ENCODE data around the gene IRF9. TPM values are rescaled to one million over a fixed set of nuclear protein-coding genes. Genes with fewer than 3 reads are reported as not detected.

Gene IRF9
- total and polyA plus RNA-seq, 2 of the 13 experiments (the other 11 are each of a cell fraction or from before 2014, with no cell fraction given): 14.9 to 49.7 TPM

DNA sequence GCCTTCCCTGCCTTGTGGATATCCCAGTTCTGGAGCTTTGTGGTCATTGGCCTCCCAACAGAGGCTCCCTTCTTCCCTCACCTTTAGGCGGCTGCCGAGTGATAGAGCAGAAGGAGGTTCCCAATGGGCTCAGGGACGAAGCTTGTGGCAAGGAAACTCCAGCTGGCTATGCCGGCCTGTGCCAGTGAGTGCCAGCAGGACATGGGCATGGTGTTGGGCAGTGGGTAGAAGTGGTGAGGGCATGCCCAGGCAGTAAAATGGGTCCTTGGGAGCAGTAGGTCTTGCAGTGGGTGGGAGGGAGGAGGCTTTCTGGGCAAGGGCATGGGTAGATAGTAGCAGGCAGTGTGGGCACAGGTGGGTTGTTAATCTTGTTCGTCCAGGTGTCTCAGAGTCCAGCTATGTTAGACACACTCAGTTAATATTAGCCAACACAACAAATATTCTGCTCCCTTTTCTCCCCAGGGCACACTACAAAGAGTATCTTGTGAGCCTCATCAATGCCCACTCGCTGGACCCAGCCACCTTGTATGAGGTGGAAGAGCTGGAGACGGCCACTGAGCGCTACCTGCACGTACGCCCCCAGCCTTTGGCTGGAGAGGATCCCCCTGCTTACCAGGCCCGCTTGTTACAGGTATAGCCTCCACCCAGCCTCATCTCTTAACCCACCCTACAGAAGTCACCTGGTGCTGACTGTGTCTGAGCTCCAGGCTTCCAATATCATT is 1.1 kb upstream of the IRF9 start (continued):
- TF ChIP-seq, protein P1, sequence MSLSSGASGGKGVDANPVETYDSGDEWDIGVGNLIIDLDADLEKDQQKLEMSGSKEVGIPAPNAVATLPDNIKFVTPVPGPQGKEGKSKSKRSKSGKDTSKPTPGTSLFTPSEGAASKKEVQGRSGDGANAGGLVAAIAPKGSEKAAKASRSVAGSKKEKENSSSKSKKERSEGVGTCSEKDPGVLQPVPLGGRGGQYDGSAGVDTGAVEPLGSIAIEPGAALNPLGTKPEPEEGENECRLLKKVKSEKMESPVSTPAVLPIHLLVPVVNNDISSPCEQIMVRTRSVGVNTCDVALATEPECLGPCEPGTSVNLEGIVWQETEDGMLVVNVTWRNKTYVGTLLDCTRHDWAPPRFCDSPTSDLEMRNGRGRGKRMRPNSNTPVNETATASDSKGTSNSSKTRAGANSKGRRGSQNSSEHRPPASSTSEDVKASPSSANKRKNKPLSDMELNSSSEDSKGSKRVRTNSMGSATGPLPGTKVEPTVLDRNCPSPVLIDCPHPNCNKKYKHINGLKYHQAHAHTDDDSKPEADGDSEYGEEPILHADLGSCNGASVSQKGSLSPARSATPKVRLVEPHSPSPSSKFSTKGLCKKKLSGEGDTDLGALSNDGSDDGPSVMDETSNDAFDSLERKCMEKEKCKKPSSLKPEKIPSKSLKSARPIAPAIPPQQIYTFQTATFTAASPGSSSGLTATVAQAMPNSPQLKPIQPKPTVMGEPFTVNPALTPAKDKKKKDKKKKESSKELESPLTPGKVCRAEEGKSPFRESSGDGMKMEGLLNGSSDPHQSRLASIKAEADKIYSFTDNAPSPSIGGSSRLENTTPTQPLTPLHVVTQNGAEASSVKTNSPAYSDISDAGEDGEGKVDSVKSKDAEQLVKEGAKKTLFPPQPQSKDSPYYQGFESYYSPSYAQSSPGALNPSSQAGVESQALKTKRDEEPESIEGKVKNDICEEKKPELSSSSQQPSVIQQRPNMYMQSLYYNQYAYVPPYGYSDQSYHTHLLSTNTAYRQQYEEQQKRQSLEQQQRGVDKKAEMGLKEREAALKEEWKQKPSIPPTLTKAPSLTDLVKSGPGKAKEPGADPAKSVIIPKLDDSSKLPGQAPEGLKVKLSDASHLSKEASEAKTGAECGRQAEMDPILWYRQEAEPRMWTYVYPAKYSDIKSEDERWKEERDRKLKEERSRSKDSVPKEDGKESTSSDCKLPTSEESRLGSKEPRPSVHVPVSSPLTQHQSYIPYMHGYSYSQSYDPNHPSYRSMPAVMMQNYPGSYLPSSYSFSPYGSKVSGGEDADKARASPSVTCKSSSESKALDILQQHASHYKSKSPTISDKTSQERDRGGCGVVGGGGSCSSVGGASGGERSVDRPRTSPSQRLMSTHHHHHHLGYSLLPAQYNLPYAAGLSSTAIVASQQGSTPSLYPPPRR (CRISPR knock-in tag; IDR thresholded peaks at IDR 0.05; ENCODE audit: borderline replicate concordance): no peak
- TF ChIP-seq EP300 (IDR thresholded peaks at IDR 0.05; ENCODE audit: low read depth in 2 of 2, low read length in 2 of 2): no peak
- TF ChIP-seq EP300 (CRISPR knock-in tag; IDR thresholded peaks at IDR 0.05; ENCODE audit: borderline replicate concordance): no peak
- TF ChIP-seq ZNF891 (CRISPR knock-in tag; IDR thresholded peaks at IDR 0.05): peak; percentile 46; the same call in 1 of the 2 replicates
- TF ChIP-seq HDAC6 (IDR thresholded peaks at IDR 0.05; ENCODE audit: low read depth, low read length): no peak
- TF ChIP-seq ZNF749 (CRISPR knock-in tag; IDR thresholded peaks at IDR 0.05; ENCODE audit: borderline replicate concordance): no peak
- TF ChIP-seq, protein P2, sequence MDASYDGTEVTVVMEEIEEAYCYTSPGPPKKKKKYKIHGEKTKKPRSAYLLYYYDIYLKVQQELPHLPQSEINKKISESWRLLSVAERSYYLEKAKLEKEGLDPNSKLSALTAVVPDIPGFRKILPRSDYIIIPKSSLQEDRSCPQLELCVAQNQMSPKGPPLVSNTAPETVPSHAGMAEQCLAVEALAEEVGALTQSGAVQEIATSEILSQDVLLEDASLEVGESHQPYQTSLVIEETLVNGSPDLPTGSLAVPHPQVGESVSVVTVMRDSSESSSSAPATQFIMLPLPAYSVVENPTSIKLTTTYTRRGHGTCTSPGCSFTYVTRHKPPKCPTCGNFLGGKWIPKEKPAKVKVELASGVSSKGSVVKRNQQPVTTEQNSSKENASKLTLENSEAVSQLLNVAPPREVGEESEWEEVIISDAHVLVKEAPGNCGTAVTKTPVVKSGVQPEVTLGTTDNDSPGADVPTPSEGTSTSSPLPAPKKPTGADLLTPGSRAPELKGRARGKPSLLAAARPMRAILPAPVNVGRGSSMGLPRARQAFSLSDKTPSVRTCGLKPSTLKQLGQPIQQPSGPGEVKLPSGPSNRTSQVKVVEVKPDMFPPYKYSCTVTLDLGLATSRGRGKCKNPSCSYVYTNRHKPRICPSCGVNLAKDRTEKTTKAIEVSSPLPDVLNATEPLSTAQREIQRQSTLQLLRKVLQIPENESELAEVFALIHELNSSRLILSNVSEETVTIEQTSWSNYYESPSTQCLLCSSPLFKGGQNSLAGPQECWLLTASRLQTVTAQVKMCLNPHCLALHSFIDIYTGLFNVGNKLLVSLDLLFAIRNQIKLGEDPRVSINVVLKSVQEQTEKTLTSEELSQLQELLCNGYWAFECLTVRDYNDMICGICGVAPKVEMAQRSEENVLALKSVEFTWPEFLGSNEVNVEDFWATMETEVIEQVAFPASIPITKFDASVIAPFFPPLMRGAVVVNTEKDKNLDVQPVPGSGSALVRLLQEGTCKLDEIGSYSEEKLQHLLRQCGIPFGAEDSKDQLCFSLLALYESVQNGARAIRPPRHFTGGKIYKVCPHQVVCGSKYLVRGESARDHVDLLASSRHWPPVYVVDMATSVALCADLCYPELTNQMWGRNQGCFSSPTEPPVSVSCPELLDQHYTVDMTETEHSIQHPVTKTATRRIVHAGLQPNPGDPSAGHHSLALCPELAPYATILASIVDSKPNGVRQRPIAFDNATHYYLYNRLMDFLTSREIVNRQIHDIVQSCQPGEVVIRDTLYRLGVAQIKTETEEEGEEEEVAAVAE (CRISPR knock-in tag; IDR thresholded peaks at IDR 0.05; ENCODE audit: borderline replicate concordance): no peak
- no peak for TF ChIP-seq TCF7 (IDR thresholded peaks at IDR 0.05; ENCODE audit: low read depth)
- no peak for TF ChIP-seq IKZF4 (CRISPR knock-in tag; IDR thresholded peaks at IDR 0.05; ENCODE audit: borderline replicate concordance, low read depth, not compliant biosample characterization)
- TF ChIP-seq, protein P3, sequence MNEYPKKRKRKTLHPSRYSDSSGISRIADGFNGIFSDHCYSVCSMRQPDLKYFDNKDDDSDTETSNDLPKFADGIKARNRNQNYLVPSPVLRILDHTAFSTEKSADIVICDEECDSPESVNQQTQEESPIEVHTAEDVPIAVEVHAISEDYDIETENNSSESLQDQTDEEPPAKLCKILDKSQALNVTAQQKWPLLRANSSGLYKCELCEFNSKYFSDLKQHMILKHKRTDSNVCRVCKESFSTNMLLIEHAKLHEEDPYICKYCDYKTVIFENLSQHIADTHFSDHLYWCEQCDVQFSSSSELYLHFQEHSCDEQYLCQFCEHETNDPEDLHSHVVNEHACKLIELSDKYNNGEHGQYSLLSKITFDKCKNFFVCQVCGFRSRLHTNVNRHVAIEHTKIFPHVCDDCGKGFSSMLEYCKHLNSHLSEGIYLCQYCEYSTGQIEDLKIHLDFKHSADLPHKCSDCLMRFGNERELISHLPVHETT (CRISPR knock-in tag; conservative IDR thresholded peaks at IDR 0.05): no peak
- no peak for TF ChIP-seq ZNF558 (CRISPR knock-in tag; IDR thresholded peaks at IDR 0.05; ENCODE audit: borderline replicate concordance)
- TF ChIP-seq BCL6 (CRISPR knock-in tag; IDR thresholded peaks at IDR 0.05): no peak
- no peak for TF ChIP-seq ZSCAN31 (CRISPR knock-in tag; IDR thresholded peaks at IDR 0.05; ENCODE audit: low read depth)
- no peak for TF ChIP-seq U2AF2 (IDR thresholded peaks at IDR 0.05; ENCODE audit: low read depth, low read length)
- TF ChIP-seq ZNF138 (CRISPR knock-in tag; IDR thresholded peaks at IDR 0.05; ENCODE audit: low read depth): no peak
- no peak for TF ChIP-seq NPAS2 (CRISPR knock-in tag; IDR thresholded peaks at IDR 0.05; ENCODE audit: borderline replicate concordance)

Measured in HepG2 (cell line).